ENCODE measurements around the gene ETV6.

The ETV6 gene

DNA sequence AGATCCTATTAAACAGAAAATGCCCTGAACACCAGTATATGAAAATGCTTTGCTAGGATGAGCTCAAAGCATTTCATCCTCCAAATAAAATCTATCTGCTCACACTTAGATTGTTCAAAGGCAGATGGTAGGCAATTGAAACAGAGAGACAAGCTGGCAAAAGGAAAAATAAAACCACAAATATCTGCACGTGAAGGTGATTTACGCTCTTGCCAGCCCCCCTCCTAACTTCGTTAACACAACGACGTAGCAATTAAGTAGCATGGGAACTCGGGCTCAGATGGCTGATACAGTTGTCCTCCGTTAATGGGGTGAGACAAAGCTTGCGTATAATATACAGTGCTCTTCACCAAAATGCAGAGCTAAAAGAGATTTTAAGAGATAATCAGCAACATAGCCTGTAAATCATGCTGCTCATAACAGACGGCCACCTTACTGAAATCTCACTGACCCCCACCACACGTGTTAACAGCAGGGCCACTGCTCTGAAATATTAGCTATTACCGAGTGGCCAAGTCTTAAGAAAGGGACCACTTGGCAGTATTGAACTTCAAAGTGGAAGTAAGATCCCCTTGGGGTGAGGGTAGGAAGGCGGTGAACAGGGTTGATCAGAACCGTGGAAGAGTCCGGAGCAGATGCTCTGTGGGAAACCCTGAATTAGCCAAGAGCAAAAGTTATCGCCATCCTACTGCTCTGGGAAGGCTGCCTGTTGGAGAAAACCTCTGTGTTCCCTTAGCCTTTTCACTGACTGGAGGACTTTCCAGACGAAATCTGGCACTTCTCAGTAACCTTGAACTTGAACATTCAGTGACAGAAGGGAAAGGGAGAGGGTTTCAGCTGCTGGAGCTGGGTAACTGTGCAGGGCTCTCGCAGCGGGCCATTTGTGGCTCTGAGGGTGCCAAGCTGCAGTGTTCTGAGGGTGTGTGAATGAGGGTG lies 23.1 kb downstream of the ETV6 start:
- H3K4me3 ChIP-seq (ENCODE audit: low read depth, low read length): no peak overlapping the region
- TF ChIP-seq, protein P1, sequence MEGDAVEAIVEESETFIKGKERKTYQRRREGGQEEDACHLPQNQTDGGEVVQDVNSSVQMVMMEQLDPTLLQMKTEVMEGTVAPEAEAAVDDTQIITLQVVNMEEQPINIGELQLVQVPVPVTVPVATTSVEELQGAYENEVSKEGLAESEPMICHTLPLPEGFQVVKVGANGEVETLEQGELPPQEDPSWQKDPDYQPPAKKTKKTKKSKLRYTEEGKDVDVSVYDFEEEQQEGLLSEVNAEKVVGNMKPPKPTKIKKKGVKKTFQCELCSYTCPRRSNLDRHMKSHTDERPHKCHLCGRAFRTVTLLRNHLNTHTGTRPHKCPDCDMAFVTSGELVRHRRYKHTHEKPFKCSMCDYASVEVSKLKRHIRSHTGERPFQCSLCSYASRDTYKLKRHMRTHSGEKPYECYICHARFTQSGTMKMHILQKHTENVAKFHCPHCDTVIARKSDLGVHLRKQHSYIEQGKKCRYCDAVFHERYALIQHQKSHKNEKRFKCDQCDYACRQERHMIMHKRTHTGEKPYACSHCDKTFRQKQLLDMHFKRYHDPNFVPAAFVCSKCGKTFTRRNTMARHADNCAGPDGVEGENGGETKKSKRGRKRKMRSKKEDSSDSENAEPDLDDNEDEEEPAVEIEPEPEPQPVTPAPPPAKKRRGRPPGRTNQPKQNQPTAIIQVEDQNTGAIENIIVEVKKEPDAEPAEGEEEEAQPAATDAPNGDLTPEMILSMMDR (IDR thresholded peaks at IDR 0.05; ENCODE audit: low read depth, low read length, missing control alignments): no peak
- in situ Hi-C loops (cut with HindIII; ENCODE audit: low sequenced_read_pairs): no loop called here
- no peak for DNase-seq (ENCODE audit: low read depth)

DNA sequence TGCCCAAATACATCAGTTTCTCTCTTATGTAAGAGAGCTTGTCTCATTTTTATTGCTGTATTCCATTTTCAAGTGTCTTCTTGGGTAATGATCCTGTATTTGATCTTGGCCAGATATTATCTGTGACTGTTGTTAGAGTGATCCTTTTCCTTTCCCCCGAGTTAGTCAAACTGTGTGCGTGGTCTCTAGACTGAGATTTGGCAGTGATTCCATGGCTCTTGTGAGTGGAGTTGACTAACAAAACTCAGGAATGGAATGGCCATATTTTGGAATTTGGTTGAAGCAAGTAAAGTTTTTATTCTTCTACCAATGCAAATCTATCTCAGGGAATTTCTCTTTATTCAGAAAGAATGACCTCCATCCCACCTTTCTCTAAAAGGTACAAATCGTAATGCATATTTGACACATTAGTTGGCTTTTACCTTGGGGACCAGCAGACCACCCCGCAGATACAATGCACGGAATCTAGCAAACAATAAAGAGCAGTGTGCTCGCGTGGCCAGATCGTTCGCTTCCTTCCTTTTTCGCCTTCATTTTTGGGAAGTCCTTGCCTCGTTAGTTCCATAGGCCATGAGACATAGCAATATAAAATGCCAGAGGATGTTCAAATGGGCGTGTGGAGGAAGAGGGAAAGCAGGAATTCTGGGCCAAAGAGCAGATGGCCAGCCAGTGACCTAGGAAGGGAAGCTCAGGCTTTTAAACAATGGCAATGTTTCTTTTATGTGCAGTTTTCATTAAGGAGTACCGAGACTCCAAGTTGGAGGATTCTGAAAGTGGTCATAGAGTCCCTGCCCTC lies 24.4 kb downstream of the ETV6 start:
- DNase-seq (ENCODE audit: low read depth): no peak
- in situ Hi-C loops (cut with HindIII; ENCODE audit: low sequenced_read_pairs): no loop called here
- H3K4me3 ChIP-seq (ENCODE audit: low read depth, low read length): no peak overlapping the region
- TF ChIP-seq, protein P1 (IDR thresholded peaks at IDR 0.05; ENCODE audit: low read depth, low read length, missing control alignments): no peak

DNA sequence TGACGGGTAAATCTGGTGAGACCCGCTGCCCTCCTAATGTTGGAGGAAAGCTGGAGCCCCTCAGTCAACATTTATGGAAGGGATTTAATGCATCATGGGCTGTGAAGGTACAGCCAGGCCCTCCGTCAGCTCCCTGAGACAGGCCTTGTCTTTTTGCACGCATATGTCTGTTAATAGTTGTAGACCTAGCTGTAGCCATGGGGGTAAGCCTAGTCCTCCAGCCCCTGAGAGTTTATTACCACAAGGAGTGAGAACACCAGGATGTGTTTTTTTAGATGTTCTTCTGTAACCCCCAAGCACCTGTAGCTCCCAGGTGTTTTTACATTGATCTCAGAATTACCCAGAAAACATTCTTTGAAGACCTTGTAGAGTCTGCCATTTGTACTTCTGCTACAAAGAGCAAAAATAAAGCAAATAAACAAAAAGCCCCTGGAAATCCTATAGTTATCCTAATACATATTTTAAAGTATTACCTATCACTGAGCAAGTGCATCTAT lies 25.5 kb downstream of the ETV6 start:
- H3K4me3 ChIP-seq (ENCODE audit: low read depth, low read length): no peak overlapping the region
- no peak for DNase-seq (ENCODE audit: low read depth)
- in situ Hi-C loops (cut with HindIII; ENCODE audit: low sequenced_read_pairs): no loop called here
- TF ChIP-seq, protein P1 (IDR thresholded peaks at IDR 0.05; ENCODE audit: low read depth, low read length, missing control alignments): no peak

DNA sequence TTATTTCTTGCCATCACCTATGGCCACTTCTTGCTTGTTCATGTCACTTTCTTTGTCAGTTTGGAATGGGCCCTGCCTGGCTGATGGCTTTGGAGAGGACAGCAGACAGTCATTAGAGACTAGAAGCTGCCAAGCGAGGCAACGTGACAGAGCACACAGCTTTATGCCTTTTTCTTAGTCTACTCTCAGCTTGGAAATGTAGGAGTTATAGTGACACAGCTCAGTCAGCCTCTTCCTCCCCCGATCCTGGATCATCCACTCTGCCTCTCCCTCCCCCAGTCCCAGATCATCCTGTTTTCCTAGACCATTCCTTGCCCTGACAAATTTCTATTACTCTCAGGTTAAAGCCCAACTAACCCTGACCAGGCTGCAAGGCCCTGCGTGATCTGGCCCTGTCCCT lies 26.6 kb downstream of the ETV6 start:
- in situ Hi-C loops (cut with HindIII; ENCODE audit: low sequenced_read_pairs): no loop called here
- TF ChIP-seq, protein P1 (IDR thresholded peaks at IDR 0.05; ENCODE audit: low read depth, low read length, missing control alignments): no peak
- no peak overlapping the region for H3K4me3 ChIP-seq (ENCODE audit: low read depth, low read length)
- DNase-seq (ENCODE audit: low read depth): no peak

DNA sequence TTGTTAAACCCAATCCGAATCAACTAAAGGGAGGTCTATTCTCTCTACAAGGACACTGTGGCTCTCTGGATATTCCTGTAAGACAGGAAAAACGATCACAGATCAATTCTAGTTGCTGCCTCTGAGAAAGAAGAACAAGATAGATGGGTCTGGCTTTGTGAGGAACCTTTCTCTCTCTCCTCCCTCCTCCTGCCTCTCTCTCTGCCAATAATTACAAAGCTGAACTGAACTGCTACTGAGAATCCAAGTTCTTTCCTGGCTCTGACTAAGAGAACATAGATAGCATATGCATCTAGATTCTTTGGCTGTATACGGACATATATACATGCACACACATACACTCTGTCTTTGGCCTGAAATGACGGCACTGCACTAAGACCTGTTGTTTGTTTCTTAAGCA lies 27.6 kb downstream of the ETV6 start:
- H3K4me3 ChIP-seq (ENCODE audit: low read depth, low read length): no peak overlapping the region
- TF ChIP-seq, protein P1 (IDR thresholded peaks at IDR 0.05; ENCODE audit: low read depth, low read length, missing control alignments): no peak
- no peak for DNase-seq (ENCODE audit: low read depth)
- in situ Hi-C loops (cut with HindIII; ENCODE audit: low sequenced_read_pairs): no loop called here

DNA sequence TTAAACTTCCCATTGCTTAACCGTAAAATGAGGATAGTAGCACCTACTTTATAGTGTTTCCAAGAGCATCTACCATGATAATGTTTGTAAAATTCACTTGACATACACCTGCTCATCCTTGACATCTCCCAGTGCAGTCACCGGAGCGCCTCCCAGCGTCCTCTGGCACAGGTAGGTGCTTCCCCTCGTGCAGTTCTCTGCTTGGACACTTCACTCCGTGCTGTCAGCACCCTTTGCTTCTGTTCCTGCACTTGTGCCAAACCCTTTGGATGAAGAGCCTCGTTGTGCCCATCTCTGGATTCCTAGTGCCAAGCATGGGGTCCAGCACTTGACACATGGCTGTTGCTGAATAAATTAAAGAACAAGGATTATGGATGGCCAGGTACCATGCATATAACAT lies 28.3 kb downstream of the ETV6 start:
- in situ Hi-C loops (cut with HindIII; ENCODE audit: low sequenced_read_pairs): no loop called here
- TF ChIP-seq, protein P1 (IDR thresholded peaks at IDR 0.05; ENCODE audit: low read depth, low read length, missing control alignments): no peak
- H3K4me3 ChIP-seq (ENCODE audit: low read depth, low read length): no peak overlapping the region
- no peak for DNase-seq (ENCODE audit: low read depth)

Measured in astrocyte of the cerebellum (primary cell).